Thyroid gland (tissue), 4 donors: ENCODE results near the gene ENDOG. TPM values are rescaled to one million over a fixed set of nuclear protein-coding genes. Genes with fewer than 3 reads are reported as not detected.
"Not testable (repeated sequence)": the region's sequence is repeated elsewhere in the genome, so short reads cannot be mapped to it uniquely, and the experiment has no call there.

ENCODE experiments used
- DNase-seq, 2 donors: peaks; one replicate each; pipeline ENCODE4 v3.0.0-alpha.2; 2019
- H3K27ac ChIP-seq, 3 donors: fragments of 200-600 bp; sonication (generic); 1 replicate in 2 of 3; 2 replicates in 1 of 3; pipeline ENCODE4 v1.5.1; 2016 to 2019; ENCODE audit warnings: mild to moderate bottlenecking in 1 of 3, moderate library complexity in 1 of 3
- H3K27me3 ChIP-seq: fragments of 200-600 bp; sonication (generic); one replicate; pipeline ENCODE4 v1.5.1; 2019
- H3K36me3 ChIP-seq, 2 donors: fragments of 200-600 bp; sonication (generic); one replicate each; pipeline ENCODE4 v1.5.1; 2016 to 2019
- H3K4me1 ChIP-seq, 2 donors: fragments of 200-600 bp; sonication (generic); one replicate each; pipeline ENCODE4 v1.5.1; 2017 to 2019
- H3K4me3 ChIP-seq, 3 donors: fragments of 200-600 bp; sonication (generic); replicated peaks in 1 of 3; 1 replicate in 2 of 3; 2 replicates in 1 of 3; pipeline ENCODE4 v1.5.1; 2016; ENCODE audit warnings: mild to moderate bottlenecking in 1 of 3
- H3K9me3 ChIP-seq: fragments of 200-600 bp; sonication (generic); one replicate; pipeline ENCODE4 v1.5.1; 2017
- POLR2A ChIP-seq, 2 donors: fragments of 450-650 bp; IDR thresholded peaks; one replicate each; pipeline ENCODE4 v1.6.1; 2017; ENCODE audit warnings: antibody characterized with exemption in 2 of 2, mild to moderate bottlenecking in 2 of 2, moderate library complexity in 1 of 2
- WGBS, 2 donors: methylation state at CpG; one replicate each; pipeline ENCODE4 v1.1.5; 2017; 5-methylcytosine and 5-hydroxymethylcytosine counted together
- intact Hi-C: fragments of 100-400 bp; cut with DNase I; formaldehyde crosslinking; loops from one replicate; pipeline ENCODE4 v1.15.1; 2023
- total RNA-seq, 4 donors: library from RNA; depleted of rRNA; stranded (reverse); fragments of >200 nt; gene quantifications; one replicate each; pipeline ENCODE4 v1.2.3, GENCODE V29; 2016
- TF ChIP-seq, protein P1 (sequence below), 6 experiments: fragments of 200-600 bp in 3 of 6; fragments of 450-650 bp in 3 of 6; sonication (generic) in 3 of 6; IDR thresholded peaks; one replicate each; pipeline ENCODE4 v1.5.1; 2016 to 2019; ENCODE audit warnings: antibody characterized with exemption in 6 of 6, mild to moderate bottlenecking in 2 of 6, inconsistent platforms in 1 of 6, moderate library complexity in 1 of 6

Gene ENDOG
- total RNA-seq, 4 donors from 2014 or later = 15.2 to 74.6 (median 40.1) TPM

DNA sequence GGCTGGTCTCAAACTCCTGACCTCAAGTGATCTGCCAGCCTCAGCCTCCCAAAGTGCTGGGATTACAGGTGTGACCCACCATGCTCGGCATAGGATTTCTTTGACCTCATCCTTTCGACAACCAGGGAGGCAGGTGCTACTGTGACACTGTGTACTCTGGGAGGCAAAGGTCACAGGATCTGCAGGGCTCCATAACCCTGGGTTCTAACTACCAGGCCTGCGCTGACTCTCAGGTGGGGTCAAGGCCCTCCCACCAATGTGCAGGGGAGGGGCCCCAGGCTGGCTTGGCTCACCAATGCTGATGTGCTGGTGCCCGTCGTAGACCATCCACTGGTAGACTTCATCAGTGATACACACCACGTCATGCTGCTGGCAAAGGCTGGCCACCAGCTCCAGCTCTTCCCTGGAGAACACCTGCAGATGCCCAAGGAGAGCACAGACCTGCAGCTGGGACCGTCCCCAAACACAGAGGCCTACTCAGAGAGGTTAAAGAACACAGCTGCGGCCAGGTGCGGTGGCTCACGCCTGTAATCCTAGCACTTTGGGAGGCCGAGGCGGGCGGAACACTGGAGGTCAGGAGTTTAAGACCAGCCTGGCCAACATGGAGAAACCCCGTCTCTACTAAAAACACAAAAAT is 18.3 kb downstream of the ENDOG start:
- DNase-seq = no peak
- intact Hi-C loops = no loop called here
- Histone ChIP-seq H3K27ac (no peak overlapping the region), H3K36me3 (no peaks in the 10 kb centered on the region), H3K27me3 (no peaks in the 10 kb centered on the region), H3K9me3 (no peaks in the 10 kb centered on the region), H3K4me3 (no peak overlapping the region), H3K4me1 (no peaks in the 10 kb centered on the region)
- WGBS, 2 donors = 91 to 94% methylated on average over 10 to 14 of the region's 14 CpGs
- no peak for TF ChIP-seq POLR2A (IDR thresholded peaks at IDR 0.05)
- TF ChIP-seq, protein P1, sequence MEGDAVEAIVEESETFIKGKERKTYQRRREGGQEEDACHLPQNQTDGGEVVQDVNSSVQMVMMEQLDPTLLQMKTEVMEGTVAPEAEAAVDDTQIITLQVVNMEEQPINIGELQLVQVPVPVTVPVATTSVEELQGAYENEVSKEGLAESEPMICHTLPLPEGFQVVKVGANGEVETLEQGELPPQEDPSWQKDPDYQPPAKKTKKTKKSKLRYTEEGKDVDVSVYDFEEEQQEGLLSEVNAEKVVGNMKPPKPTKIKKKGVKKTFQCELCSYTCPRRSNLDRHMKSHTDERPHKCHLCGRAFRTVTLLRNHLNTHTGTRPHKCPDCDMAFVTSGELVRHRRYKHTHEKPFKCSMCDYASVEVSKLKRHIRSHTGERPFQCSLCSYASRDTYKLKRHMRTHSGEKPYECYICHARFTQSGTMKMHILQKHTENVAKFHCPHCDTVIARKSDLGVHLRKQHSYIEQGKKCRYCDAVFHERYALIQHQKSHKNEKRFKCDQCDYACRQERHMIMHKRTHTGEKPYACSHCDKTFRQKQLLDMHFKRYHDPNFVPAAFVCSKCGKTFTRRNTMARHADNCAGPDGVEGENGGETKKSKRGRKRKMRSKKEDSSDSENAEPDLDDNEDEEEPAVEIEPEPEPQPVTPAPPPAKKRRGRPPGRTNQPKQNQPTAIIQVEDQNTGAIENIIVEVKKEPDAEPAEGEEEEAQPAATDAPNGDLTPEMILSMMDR (IDR thresholded peaks at IDR 0.05) = no peak

DNA sequence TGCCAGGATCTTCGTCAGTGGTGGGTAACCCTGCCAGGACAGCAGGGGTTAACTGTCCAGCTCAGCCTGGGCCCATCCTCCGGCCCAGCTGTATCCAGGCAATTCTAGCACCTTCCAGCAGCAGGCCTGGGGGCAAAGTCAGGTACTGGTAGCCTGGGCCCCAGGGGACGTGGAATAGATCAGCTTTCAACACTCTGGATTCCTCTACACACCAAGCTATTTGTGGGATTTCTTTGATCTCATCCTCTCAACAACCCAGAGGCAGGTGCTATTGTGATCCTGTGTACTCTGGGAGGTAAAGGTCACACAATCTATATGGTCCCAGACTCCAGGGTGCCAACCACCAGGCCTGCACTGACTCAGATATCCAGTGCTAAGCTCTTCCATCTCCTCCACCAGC is 20.0 kb downstream of the ENDOG start:
- no peaks in the 10 kb centered on the region for H3K4me1 ChIP-seq
- TF ChIP-seq, protein P1 (IDR thresholded peaks at IDR 0.05) = no peak
- no peak for TF ChIP-seq POLR2A (IDR thresholded peaks at IDR 0.05)
- 84 to 92% methylated on average over 3 of the region's 3 CpGs for WGBS, 2 donors
- H3K36me3 ChIP-seq = no peaks in the 10 kb centered on the region
- intact Hi-C loops = no loop called here
- no peak overlapping the region for H3K27ac ChIP-seq
- H3K27me3 ChIP-seq = no peaks in the 10 kb centered on the region
- no peak overlapping the region for H3K4me3 ChIP-seq
- no peaks in the 10 kb centered on the region for H3K9me3 ChIP-seq
- DNase-seq = no peak

- Histone ChIP-seq H3K36me3 (no peaks in the 10 kb centered on the region), H3K4me3 (no peak overlapping the region), H3K27ac (no peak overlapping the region), H3K4me1 (peaks cover 0 to 7% of the 10 kb centered on the region in 2 donors), H3K9me3 (no peaks in the 10 kb centered on the region), H3K27me3 (no peaks in the 10 kb centered on the region)
- no peak for DNase-seq
- 100% methylated on average over 1 of the region's 1 CpG for WGBS, 2 donors
- no peak for TF ChIP-seq POLR2A (IDR thresholded peaks at IDR 0.05)
- TF ChIP-seq, protein P1 (IDR thresholded peaks at IDR 0.05) = no peak
- intact Hi-C loops = no loop called here
These were observed 22.2 kb downstream of the ENDOG start for GRCh38 chr9:128840524-128840923.

- 92 to 93% methylated on average over 12 of the region's 12 CpGs for WGBS, 2 donors
These were observed 23.6 kb downstream of the ENDOG start for GRCh38 chr9:128841694-128842492.

DNA sequence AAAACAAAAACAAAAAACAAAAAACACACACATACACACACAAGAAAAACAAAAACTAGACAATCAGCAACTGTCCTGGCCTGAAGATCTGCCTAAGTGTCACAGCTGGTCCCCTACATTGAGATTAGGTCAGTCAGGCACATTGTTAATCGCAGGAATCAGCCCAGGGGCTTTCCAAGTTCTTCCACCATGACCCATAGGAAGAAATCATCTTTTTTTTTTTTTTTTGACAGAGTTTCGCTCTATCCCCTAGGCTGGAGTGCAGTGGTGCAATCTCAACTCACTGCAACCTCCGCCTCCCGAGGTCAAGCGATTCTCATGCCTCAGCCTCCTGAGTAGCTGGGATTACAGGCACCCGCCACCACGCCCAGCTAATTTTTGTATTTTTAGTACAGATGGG is 24.9 kb downstream of the ENDOG start:
- 96 to 97% methylated on average over 7 of the region's 7 CpGs for WGBS, 2 donors
- H3K4me3 ChIP-seq, H3K27ac ChIP-seq, DNase-seq, H3K36me3 ChIP-seq, intact Hi-C loops, H3K9me3 ChIP-seq, H3K27me3 ChIP-seq: not testable (repeated sequence)
- H3K4me1 ChIP-seq = peaks cover 0 to 12% of the 10 kb centered on the region in 2 donors

More at GRCh38 chr9:128841694-128842492, 23.6 kb downstream of the ENDOG start:
- Histone ChIP-seq H3K27ac (no peak overlapping the region), H3K4me1 (peaks cover 0 to 12% of the 10 kb centered on the region in 2 donors), H3K36me3 (no peaks in the 10 kb centered on the region), H3K4me3 (no peak overlapping the region), H3K27me3 (no peaks in the 10 kb centered on the region), H3K9me3 (no peaks in the 10 kb centered on the region)
- TF ChIP-seq, protein P1 (IDR thresholded peaks at IDR 0.05) = no peak
- TF ChIP-seq POLR2A (IDR thresholded peaks at IDR 0.05) = no peak
- intact Hi-C loops = no loop called here
- DNase-seq = no peak
